Measurements from ENCODE around the gene NUP210L. TPM values are rescaled to one million over a fixed set of nuclear protein-coding genes. Genes with fewer than 3 reads are reported as not detected.
A peak's percentile ranks its signal among the peaks of the same experiment; 100 is the strongest.

NUP210L gene
- total RNA-seq, 4 donors from 2014 or later, result 0.18 TPM; not detected in 3

DNA sequence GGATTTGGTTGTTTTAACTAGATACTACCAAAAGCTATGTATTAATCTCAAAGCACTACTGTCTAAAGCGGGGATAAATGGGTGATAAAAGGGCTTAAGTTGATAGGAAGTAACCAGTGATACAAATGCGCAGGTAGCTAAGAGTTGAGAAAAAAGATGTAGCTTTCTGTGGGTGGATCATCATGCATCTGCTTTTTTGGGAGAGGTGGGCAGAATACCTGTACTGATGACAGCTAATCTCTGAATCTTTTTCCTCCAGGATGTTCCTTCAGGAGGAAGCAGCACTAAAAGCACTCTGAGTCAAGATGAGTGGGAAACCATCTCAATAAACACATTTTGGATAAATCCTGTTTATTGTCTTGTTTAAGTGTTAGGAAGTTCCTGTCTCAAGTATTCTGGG, 163.1 kb downstream of the NUP210L start:
- no peak for TF ChIP-seq CTCF (IDR thresholded peaks at IDR 0.05)
- TF ChIP-seq POLR2A (IDR thresholded peaks at IDR 0.05), result no peak
- Histone ChIP-seq H3K4me3 (peak overlapping the region; percentile 59 to 99 (median 90)), H3K27me3 (no peaks in the 10 kb centered on the region), H3K4me1 (peaks cover 0 to 30% (median 11%) of the 10 kb centered on the region in 4 donors), H3K27ac (peak overlapping the region; percentile 82 to 99 (median 92)), H3K36me3 (peaks cover 0 to 37% (median 3%) of the 10 kb centered on the region in 3 donors), H3K9me3 (no peaks in the 10 kb centered on the region)
- no peak for DNase-seq

GRCh38 chr1:153991151-153991630, 163.7 kb downstream of the NUP210L start:
- no peaks in the 10 kb centered on the region for H3K9me3 ChIP-seq
- H3K27me3 ChIP-seq, result no peaks in the 10 kb centered on the region
- H3K4me3 ChIP-seq, result peak overlapping the region; percentile 59 to 99 (median 90)
- TF ChIP-seq CTCF (IDR thresholded peaks at IDR 0.05) (no peak), POLR2A (IDR thresholded peaks at IDR 0.05) (no peak)
- peaks cover 0 to 37% (median 3%) of the 10 kb centered on the region in 3 donors for H3K36me3 ChIP-seq
- no peak for DNase-seq
- H3K27ac ChIP-seq, result peak overlapping the region; percentile 82 to 99 (median 92)
- peaks cover 0 to 33% (median 13%) of the 10 kb centered on the region in 4 donors for H3K4me1 ChIP-seq

DNA sequence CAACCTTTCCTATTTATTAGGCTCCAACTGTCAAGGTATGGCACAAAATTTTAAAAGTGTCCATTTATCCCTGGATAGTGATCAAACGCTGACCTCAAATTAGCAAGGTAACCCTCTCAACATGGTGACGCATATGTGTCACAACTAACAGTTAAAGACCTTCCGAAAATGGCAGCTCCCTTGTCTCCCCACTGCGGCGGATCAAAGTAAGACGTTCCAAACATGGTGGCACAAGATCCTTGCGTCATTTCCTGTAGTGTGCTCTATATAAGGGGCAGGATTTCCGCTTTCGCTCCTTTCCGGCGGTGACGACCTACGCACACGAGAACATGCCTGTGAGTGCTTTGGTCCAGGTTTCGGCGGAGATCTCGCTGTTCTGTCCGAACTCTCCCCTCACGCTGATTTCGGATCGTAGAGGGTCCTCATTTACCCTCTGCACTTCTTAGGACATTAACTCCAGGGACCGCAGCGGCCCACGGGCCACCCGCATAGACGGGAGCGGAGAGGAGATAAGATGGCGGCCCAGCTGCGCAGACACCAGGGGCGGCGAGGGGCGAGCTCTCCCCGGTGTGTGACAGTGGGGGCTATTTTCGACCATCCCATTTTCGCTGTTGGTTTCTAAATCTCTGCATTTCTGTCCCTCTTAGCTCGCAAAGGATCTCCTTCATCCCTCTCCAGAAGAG, 164.3 kb downstream of the NUP210L start, which contains the start of gene RPS27:
Gene RPS27, plus strand, starts transcription at position 295 of the 683 bp plus-strand sequence. Its CDS starts 35 bp downstream, at position 330.
- TF ChIP-seq POLR2A (IDR thresholded peaks at IDR 0.05) (peak; percentile 97 to 99), CTCF (IDR thresholded peaks at IDR 0.05) (peak in 3 of 6 experiments; percentile 9)
- Histone ChIP-seq H3K4me3 (peak within 1 kb of the TSS; percentile 59 to 99 (median 90)), H3K27me3 (no peaks in the 10 kb centered on the region), H3K9me3 (no peaks in the 10 kb centered on the region), H3K36me3 (peaks cover 0 to 35% (median 3%) of the 10 kb centered on the region in 3 donors), H3K27ac (peak within 1 kb of the TSS; percentile 82 to 99 (median 92)), H3K4me1 (peaks cover 0 to 35% (median 13%) of the 10 kb centered on the region in 4 donors)
- DNase-seq, result peak; percentile 88 to 96 (median 88)

GRCh38 chr1:153987621-153988020, 167.3 kb downstream of the NUP210L start:
- no peak for DNase-seq
- Histone ChIP-seq H3K27ac (no peak overlapping the region), H3K4me1 (peaks cover 0 to 33% (median 11%) of the 10 kb centered on the region in 4 donors)

More at GRCh38 chr1:153987621-153988020, 167.3 kb downstream of the NUP210L start:
- Histone ChIP-seq H3K27me3 (no peaks in the 10 kb centered on the region), H3K4me3 (no peak overlapping the region), H3K9me3 (no peaks in the 10 kb centered on the region), H3K36me3 (peaks cover 0 to 7% (median under 1%) of the 10 kb centered on the region in 3 donors)
- TF ChIP-seq CTCF (IDR thresholded peaks at IDR 0.05) (no peak), POLR2A (IDR thresholded peaks at IDR 0.05) (no peak)
